Progenitor cell of endocrine pancreas (in vitro differentiated cells): ENCODE data around the gene CCDC60. TPM values are rescaled to one million over a fixed set of nuclear protein-coding genes. Genes with fewer than 3 reads are reported as not detected.
A peak's percentile ranks its signal among the peaks of the same experiment; 100 is the strongest.

ENCODE experiments used
- DNase-seq: peaks from one replicate; pipeline ENCODE4 v3.0.0; 2021; ENCODE audit warnings: low spot score; ENCODE audit not compliant: unreplicated experiment
- H3K27ac Mint-ChIP-seq: 2 replicates; pipeline ENCODE4 v1.8.0; 2021; ENCODE audit warnings: mild to moderate bottlenecking, moderate library complexity, mixed read lengths
- H3K27me3 Mint-ChIP-seq: 2 replicates; pipeline ENCODE4 v1.8.0; 2021; ENCODE audit warnings: mixed read lengths
- H3K36me3 Mint-ChIP-seq: 2 replicates; pipeline ENCODE4 v1.8.0; 2022; ENCODE audit warnings: mixed read lengths; ENCODE audit not compliant: insufficient read depth
- H3K4me1 Mint-ChIP-seq: 2 replicates; pipeline ENCODE4 v1.8.0; 2021; ENCODE audit warnings: low read depth, mixed read lengths
- H3K4me3 Mint-ChIP-seq: 2 replicates; pipeline ENCODE4 v1.8.0; 2021; ENCODE audit warnings: low read depth, mild to moderate bottlenecking, moderate library complexity, mixed read lengths
- H3K9me3 Mint-ChIP-seq: 2 replicates; pipeline ENCODE4 v1.8.0; 2021; ENCODE audit warnings: low read depth, mixed read lengths
- total RNA-seq: library from RNA; stranded (reverse); gene quantifications from 2 replicates; pipeline ENCODE4 v1.2.1, GENCODE V29; 2021
- TF ChIP-seq, protein P1 (sequence below): fragments of 200-600 bp; sonication (generic); IDR thresholded peaks from one replicate; pipeline ENCODE4 v1.5.0; 2021; ENCODE audit warnings: antibody characterized with exemption, mild to moderate bottlenecking; ENCODE audit not compliant: unreplicated experiment

Gene CCDC60
- total RNA-seq, 1 donor from 2014 or later: 23.4 TPM

DNA sequence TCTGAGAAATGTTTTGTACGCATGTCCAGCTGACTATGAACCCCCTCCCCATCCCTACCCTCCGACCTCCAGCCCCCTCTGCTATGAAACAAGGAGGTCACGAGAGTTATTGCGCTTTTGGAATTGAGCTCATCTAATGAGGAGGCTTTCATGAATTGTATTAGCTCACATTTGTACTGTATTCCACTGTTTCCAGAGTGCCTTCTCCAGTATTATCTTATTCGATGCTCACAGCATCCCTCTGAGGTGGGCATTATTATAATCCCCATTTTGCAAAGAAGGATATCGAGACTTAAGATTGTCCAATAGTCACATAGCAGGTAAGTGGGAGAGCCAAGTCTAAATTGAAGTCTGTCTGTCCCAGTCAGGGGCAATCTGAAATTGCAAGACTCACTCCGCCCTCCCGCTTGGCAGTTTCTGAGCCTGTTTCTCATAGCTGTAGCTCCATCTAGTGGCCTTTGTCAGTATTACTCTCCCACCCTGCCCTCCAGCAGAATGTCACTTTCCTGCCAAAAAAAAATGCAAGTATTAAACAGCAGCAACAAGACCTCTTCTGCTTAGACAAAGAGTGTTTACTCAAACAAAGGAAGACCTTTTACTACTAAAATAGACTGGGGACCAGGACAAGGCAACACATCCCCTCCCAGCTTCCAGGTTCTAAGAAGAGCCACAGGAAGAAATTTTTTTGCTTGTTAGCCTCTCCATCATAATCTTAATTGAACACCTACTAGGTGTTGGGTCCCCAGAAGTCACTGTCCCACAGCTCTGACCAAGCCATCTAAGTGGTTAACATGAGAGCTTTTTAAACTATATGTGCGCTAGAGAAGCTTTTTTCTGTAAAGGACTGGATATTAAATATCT lies 210.5 kb downstream of the CCDC60 start:
- Mint-ChIP-seq H3K36me3 (peaks cover 3% of the 10 kb centered on the region), H3K27me3 (peaks cover 26% of the 10 kb centered on the region), H3K27ac (no peak overlapping the region)

DNA sequence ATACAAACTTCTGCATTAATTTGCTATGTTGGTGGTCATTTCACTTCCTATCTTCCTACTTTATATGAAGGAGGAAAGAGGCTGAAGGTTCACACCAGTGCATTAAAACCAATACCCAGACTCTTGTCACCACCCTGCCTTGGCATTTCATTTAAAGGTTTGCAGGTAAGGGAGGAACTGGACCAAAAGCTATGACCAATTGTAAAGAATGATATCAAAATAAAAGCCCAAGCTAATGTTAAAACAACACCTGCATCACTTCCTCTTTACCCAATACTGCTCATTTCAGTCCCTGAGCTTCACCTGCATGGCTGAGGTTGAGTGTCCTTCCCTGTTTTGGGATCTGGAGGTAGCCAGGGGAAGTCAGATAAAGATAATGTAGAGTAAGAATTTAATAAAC lies 211.8 kb downstream of the CCDC60 start:
- peaks cover 32% of the 10 kb centered on the region for H3K27me3 Mint-ChIP-seq
- H3K27ac Mint-ChIP-seq: no peak overlapping the region
- no peaks in the 10 kb centered on the region for H3K9me3 Mint-ChIP-seq
- no peak overlapping the region for H3K4me3 Mint-ChIP-seq
- TF ChIP-seq, protein P1, sequence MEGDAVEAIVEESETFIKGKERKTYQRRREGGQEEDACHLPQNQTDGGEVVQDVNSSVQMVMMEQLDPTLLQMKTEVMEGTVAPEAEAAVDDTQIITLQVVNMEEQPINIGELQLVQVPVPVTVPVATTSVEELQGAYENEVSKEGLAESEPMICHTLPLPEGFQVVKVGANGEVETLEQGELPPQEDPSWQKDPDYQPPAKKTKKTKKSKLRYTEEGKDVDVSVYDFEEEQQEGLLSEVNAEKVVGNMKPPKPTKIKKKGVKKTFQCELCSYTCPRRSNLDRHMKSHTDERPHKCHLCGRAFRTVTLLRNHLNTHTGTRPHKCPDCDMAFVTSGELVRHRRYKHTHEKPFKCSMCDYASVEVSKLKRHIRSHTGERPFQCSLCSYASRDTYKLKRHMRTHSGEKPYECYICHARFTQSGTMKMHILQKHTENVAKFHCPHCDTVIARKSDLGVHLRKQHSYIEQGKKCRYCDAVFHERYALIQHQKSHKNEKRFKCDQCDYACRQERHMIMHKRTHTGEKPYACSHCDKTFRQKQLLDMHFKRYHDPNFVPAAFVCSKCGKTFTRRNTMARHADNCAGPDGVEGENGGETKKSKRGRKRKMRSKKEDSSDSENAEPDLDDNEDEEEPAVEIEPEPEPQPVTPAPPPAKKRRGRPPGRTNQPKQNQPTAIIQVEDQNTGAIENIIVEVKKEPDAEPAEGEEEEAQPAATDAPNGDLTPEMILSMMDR: no peak
- no peaks in the 10 kb centered on the region for H3K4me1 Mint-ChIP-seq
- DNase-seq: no peak
- H3K36me3 Mint-ChIP-seq: no peaks in the 10 kb centered on the region

More for the DNA sequence above, 210.5 kb downstream of the CCDC60 start:
- TF ChIP-seq, protein P1: peak; percentile 90
- Mint-ChIP-seq H3K4me3 (no peak overlapping the region), H3K9me3 (no peaks in the 10 kb centered on the region), H3K4me1 (no peaks in the 10 kb centered on the region)
- DNase-seq: peak; percentile 63

DNA sequence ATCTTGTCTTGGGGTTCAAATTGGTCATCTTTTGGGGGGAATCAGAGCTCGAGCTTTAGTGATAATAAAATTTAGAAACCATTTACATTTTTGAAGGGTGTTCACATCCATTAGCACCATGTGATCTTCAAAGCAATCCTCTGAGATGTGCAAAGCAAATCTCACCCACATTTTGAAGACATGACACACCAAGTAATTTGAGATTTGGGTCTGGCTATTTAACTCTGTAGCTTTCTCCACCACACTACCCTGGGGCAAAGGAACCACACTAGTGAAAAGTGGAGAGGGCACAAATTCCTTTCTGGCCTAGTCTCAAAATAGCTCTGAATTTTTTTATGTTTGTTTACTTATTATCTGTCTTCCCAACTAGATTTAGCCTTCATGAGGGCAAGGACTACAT lies 212.5 kb downstream of the CCDC60 start:
- no peak overlapping the region for H3K4me3 Mint-ChIP-seq
- TF ChIP-seq, protein P1: no peak
- H3K27ac Mint-ChIP-seq: no peak overlapping the region
- H3K9me3 Mint-ChIP-seq: no peaks in the 10 kb centered on the region
- H3K36me3 Mint-ChIP-seq: no peaks in the 10 kb centered on the region
- peaks cover 38% of the 10 kb centered on the region for H3K27me3 Mint-ChIP-seq
- no peaks in the 10 kb centered on the region for H3K4me1 Mint-ChIP-seq
- no peak for DNase-seq

DNA sequence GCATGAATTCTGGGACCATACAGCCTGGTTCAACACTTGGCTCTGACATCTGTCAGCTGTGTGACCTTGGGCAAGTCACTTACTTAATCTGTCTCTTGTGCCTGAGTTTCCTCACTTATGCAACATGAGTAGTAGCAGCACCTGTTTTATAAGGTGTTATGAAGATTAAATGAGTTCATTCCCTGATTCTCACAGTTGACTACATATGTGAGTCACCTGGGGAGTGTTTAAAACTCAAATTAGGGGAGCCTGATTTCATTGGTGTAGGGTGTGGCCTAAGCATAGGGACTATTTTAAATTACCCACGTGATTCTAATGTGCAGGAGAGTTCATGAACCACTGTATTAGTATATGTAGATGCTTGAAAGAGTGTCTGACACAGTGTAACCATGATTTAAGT lies 222.3 kb downstream of the CCDC60 start:
- H3K9me3 Mint-ChIP-seq: no peaks in the 10 kb centered on the region
- no peaks in the 10 kb centered on the region for H3K36me3 Mint-ChIP-seq
- H3K27me3 Mint-ChIP-seq: peaks cover 26% of the 10 kb centered on the region
- H3K4me1 Mint-ChIP-seq: no peaks in the 10 kb centered on the region
- H3K27ac Mint-ChIP-seq: no peak overlapping the region
- no peak overlapping the region for H3K4me3 Mint-ChIP-seq
- TF ChIP-seq, protein P1: no peak
- no peak for DNase-seq

DNA sequence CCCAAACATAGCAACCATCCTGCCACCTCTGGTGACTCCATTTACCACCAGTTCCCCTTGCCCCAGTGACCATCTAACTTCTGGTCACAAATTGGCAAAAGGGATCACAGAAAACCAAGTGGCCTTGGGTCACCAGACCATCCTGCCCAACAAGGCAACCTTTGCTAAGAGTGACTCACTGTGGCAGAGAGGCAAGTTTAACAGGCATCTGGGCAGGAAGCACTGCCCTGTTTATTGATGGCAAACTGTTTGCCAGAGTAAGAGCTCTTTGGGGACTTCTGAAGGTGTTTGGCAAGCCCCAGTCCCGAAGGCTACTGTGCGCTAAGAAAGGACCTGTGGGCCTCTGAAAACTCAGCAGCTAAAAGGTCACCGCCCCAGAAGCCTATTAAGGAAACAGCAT lies 230.9 kb downstream of the CCDC60 start:
- H3K36me3 Mint-ChIP-seq: no peaks in the 10 kb centered on the region
- H3K27me3 Mint-ChIP-seq: peaks cover 3% of the 10 kb centered on the region
- no peak overlapping the region for H3K4me3 Mint-ChIP-seq
- H3K4me1 Mint-ChIP-seq: no peaks in the 10 kb centered on the region
- no peak for DNase-seq
- H3K9me3 Mint-ChIP-seq: no peaks in the 10 kb centered on the region
- H3K27ac Mint-ChIP-seq: no peak overlapping the region
- TF ChIP-seq, protein P1: no peak
